ENCODE data around the gene GPATCH2L. TPM values are rescaled to one million over a fixed set of nuclear protein-coding genes. Genes with fewer than 3 reads are reported as not detected.

GPATCH2L gene
- total and polyA plus RNA-seq, 8 donors = 38.9 to 50.5 (median 42.8) TPM

DNA sequence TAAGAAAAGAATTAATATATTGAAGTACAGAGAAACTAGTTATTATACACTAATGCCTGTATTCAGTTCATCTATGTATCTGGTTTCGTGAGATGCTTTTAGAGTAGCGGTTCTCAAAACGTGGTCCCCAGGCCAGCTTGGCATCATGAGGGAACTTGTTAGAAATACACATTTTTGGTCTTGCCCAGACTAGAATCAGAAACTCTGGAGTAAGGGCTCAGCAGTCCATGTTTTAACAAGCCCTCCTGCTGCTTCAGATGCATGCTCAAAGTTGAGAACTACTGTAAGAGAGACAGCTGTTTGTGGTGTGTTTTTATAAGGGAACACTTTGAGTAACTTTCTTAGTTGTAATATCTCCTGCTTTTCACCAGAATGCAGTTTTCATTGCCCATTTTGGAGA lies 18.1 kb downstream of the GPATCH2L start:
- no peaks in the 10 kb centered on the region for H3K27me3 ChIP-seq
- TF ChIP-seq, protein P1, sequence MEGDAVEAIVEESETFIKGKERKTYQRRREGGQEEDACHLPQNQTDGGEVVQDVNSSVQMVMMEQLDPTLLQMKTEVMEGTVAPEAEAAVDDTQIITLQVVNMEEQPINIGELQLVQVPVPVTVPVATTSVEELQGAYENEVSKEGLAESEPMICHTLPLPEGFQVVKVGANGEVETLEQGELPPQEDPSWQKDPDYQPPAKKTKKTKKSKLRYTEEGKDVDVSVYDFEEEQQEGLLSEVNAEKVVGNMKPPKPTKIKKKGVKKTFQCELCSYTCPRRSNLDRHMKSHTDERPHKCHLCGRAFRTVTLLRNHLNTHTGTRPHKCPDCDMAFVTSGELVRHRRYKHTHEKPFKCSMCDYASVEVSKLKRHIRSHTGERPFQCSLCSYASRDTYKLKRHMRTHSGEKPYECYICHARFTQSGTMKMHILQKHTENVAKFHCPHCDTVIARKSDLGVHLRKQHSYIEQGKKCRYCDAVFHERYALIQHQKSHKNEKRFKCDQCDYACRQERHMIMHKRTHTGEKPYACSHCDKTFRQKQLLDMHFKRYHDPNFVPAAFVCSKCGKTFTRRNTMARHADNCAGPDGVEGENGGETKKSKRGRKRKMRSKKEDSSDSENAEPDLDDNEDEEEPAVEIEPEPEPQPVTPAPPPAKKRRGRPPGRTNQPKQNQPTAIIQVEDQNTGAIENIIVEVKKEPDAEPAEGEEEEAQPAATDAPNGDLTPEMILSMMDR (IDR thresholded peaks at IDR 0.05) = no peak
- H3K36me3 ChIP-seq = peaks cover 0 to 79% of the 10 kb centered on the region in 2 donors
- no peak overlapping the region for H3K4me3 ChIP-seq
- intact Hi-C loops (cut with DNase I) = no loop called here
- ATAC-seq (no peak), DNase-seq (no peak)
- no peaks in the 10 kb centered on the region for H3K9me3 ChIP-seq
- no peak overlapping the region for H3K27ac ChIP-seq
- H3K4me1 ChIP-seq = peaks cover 0 to 2% of the 10 kb centered on the region in 2 donors

DNA sequence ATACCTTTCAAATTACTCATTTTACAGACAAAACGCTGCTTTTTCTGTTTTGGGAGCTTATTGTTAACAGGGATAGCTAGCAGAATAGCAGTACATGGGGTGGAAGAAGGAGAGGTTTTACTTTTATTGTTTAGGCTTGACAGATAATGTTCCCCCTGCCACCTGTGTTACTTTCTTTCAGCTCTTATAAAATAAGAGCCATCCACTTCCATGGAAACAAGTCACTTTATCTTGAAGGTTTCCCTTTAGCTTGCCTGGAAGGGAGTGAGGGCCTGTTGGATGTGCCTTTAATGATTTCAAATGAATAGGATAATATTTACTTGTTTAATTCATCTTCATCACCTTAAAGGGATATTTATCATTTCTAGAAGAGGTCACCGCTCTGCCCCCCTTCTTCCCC lies 23.3 kb downstream of the GPATCH2L start:
- H3K36me3 ChIP-seq = peaks cover 0 to 93% of the 10 kb centered on the region in 2 donors
- no peaks in the 10 kb centered on the region for H3K9me3 ChIP-seq
- no peak overlapping the region for H3K4me3 ChIP-seq
- no peaks in the 10 kb centered on the region for H3K4me1 ChIP-seq
- no peak for ATAC-seq
- intact Hi-C loops (cut with DNase I) = no loop called here
- no peak for DNase-seq
- no peak overlapping the region for H3K27ac ChIP-seq
- TF ChIP-seq, protein P1 (IDR thresholded peaks at IDR 0.05) = no peak
- H3K27me3 ChIP-seq = no peaks in the 10 kb centered on the region

DNA sequence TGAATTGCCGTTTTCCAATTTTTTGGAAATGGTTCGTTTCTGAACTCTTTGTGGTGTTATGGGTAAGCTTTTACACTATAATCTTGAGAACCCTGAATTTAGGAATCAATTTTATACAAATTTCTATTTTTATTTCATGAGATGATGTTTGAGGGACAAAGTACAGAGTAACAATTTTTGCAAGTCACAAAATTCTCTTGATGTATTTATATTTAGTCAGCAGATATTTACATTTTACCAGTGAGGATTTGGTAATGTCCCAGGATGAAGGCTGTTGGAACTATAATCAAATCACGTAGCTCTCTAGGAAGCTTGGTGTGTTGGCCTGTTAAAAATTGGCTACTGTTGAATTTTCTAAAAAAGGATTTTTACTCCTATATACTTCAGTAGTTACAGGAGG lies 24.2 kb downstream of the GPATCH2L start:
- no peaks in the 10 kb centered on the region for H3K9me3 ChIP-seq
- H3K4me1 ChIP-seq = no peaks in the 10 kb centered on the region
- TF ChIP-seq, protein P1 (IDR thresholded peaks at IDR 0.05) = no peak
- DNase-seq (no peak), ATAC-seq (no peak)
- H3K27me3 ChIP-seq = no peaks in the 10 kb centered on the region
- no peak overlapping the region for H3K4me3 ChIP-seq
- H3K27ac ChIP-seq = no peak overlapping the region
- intact Hi-C loops (cut with DNase I) = no loop called here
- peaks cover 0 to 98% of the 10 kb centered on the region in 2 donors for H3K36me3 ChIP-seq

DNA sequence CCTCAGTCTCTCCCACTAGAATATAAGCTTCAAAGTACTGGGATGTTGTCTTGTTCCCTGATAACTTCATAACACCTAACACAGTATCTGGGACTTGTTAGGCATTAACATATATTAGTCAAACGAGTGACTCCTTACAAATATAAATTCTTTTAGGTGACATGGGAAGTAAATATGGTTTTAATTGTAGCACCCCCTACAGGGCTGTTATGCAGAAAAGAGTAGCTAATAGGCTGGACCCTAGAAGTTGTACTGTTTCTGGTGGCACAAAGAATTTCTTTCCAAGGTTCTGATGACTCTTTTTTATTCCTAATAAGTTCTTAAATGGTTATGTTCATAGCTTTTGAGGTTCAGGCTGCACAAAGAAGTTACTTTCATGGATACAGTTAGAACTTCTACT lies 29.8 kb downstream of the GPATCH2L start:
- Histone ChIP-seq H3K36me3 (peaks cover 0 to 94% of the 10 kb centered on the region in 2 donors), H3K27me3 (no peaks in the 10 kb centered on the region), H3K27ac (no peak overlapping the region), H3K4me1 (no peaks in the 10 kb centered on the region), H3K9me3 (no peaks in the 10 kb centered on the region), H3K4me3 (no peak overlapping the region)
- TF ChIP-seq, protein P1 (IDR thresholded peaks at IDR 0.05) = no peak
- DNase-seq (no peak), ATAC-seq (no peak)
- intact Hi-C loops (cut with DNase I) = no loop called here

DNA sequence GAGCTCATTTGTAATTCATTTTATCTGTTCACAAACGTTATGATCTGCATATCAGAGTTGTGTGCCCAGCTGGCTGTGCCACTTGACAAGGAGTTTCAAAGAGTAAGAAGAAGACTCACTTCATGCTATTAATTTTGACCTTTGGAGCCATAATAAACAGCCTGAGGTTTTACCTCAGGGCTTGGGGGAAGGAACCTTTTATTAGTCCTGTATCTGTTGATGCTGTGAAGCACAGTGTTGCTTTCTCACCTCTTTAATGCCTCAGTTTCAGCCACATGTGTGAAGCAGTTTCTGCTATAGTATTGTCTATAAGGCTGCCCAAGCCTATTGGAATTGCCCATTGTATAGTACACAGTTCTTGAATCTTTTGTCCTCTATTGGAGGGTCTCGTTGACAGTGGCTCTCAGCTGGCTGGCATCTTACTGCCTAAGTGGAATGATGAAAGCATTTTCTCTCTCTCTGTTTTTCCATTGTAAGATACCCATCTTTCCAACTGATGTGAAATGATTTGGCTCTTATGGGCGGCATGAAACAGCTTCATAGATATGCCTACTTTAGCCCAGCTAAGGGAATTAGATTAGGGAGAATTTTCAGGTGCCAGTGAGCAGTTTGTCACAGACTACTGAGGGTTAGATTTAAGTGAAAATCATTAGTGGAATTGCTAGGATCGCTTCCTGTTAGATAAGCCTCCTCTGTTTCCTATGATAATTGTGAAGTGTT lies 34.7 kb downstream of the GPATCH2L start:
- peaks cover 0 to 66% of the 10 kb centered on the region in 2 donors for H3K36me3 ChIP-seq

More for the DNA sequence above, 34.7 kb downstream of the GPATCH2L start:
- H3K9me3 ChIP-seq = no peaks in the 10 kb centered on the region
- H3K4me3 ChIP-seq = no peak overlapping the region
- TF ChIP-seq, protein P1 (IDR thresholded peaks at IDR 0.05) = no peak
- intact Hi-C loops (cut with DNase I) = no loop called here
- H3K4me1 ChIP-seq = peaks cover 0 to 15% of the 10 kb centered on the region in 2 donors
- no peak for DNase-seq
- no peak for ATAC-seq
- H3K27me3 ChIP-seq = no peaks in the 10 kb centered on the region
- H3K27ac ChIP-seq = no peak overlapping the region
